HepG2 (cell line): ENCODE data around the gene APOL2.

Source experiments
- CHD2 ChIP-seq: IDR thresholded peaks from 2 replicates; pipeline ENCODE4 v1.6.1; 2011; ENCODE audit warnings: low read depth, low read length, improper control_type of control experiment
- CTCF ChIP-seq: sonication (generic); formaldehyde crosslinking; IDR thresholded peaks from 2 replicates; pipeline ENCODE4 v1.5.0; 2020; ENCODE audit warnings: mild to moderate bottlenecking, missing genetic modification reagents, moderate library complexity
- EP300 ChIP-seq, 3 experiments: sonication (generic) in 1 of 3; formaldehyde crosslinking in 1 of 3; IDR thresholded peaks; 2 replicates each; pipeline versions ENCODE4 v1.5.1 to v1.6.1; 2011 to 2020; ENCODE audit warnings: low read depth in 2 of 3, low read length in 2 of 3, borderline replicate concordance in 1 of 3, improper control_type of control experiment in 1 of 3, mild to moderate bottlenecking in 1 of 3, missing genetic modification reagents in 1 of 3, moderate library complexity in 1 of 3
- GMEB2 ChIP-seq: IDR thresholded peaks from 2 replicates; pipeline ENCODE4 v1.6.1; 2016; ENCODE audit warnings: missing biosample characterization, missing genetic modification reagents, low read depth
- HNF4A ChIP-seq: sonication (generic); formaldehyde crosslinking; IDR thresholded peaks from 2 replicates; pipeline ENCODE4 v1.4.0; 2020; ENCODE audit warnings: missing genetic modification reagents
- JUNB ChIP-seq: sonication (generic); formaldehyde crosslinking; IDR thresholded peaks from 2 replicates; pipeline ENCODE4 v1.8.0; 2022; ENCODE audit warnings: missing genetic modification reagents, mild to moderate bottlenecking, borderline replicate concordance
- JUND ChIP-seq: sonication (generic); formaldehyde crosslinking; IDR thresholded peaks from 2 replicates; pipeline ENCODE4 v1.8.0; 2022; ENCODE audit warnings: mild to moderate bottlenecking, missing genetic modification reagents
- KLF15 ChIP-seq: sonication (generic); formaldehyde crosslinking; IDR thresholded peaks from 2 replicates; pipeline ENCODE4 v1.8.1; 2023; ENCODE audit warnings: borderline replicate concordance, mild to moderate bottlenecking, inconsistent platforms, missing genetic modification reagents, mixed read lengths
- MLXIP ChIP-seq: sonication (generic); formaldehyde crosslinking; IDR thresholded peaks from 2 replicates; pipeline ENCODE4 v1.9.0; 2021; ENCODE audit warnings: missing genetic modification reagents, borderline replicate concordance
- SP1 ChIP-seq, 2 experiments: fragments of 450-650 bp in 1 of 2; sonication (generic) in 1 of 2; formaldehyde crosslinking in 1 of 2; IDR thresholded peaks; 2 replicates each; pipeline versions ENCODE4 v1.4.0 to v1.6.1; 2016 to 2020; ENCODE audit warnings: missing genetic modification reagents in 1 of 2
- ZNF234 ChIP-seq: sonication (generic); formaldehyde crosslinking; conservative IDR thresholded peaks from 2 replicates; pipeline ENCODE4 v1.5.1; 2020; ENCODE audit warnings: mild to moderate bottlenecking, missing genetic modification reagents
- ZNF430 ChIP-seq: sonication (generic); formaldehyde crosslinking; IDR thresholded peaks from 2 replicates; pipeline ENCODE4 v1.9.0; 2021; ENCODE audit warnings: mild to moderate bottlenecking, missing genetic modification reagents
- ZNF451 ChIP-seq: sonication (generic); formaldehyde crosslinking; IDR thresholded peaks from 2 replicates; pipeline ENCODE4 v1.5.0; 2020; ENCODE audit warnings: mild to moderate bottlenecking, missing genetic modification reagents
- ZNF670 ChIP-seq: sonication (generic); formaldehyde crosslinking; IDR thresholded peaks from 2 replicates; pipeline ENCODE4 v1.8.0; 2022; ENCODE audit warnings: mild to moderate bottlenecking, missing genetic modification reagents, borderline replicate concordance

GRCh38 chr22:36224245-36224644, 15.1 kb downstream of the APOL2 start:
- TF ChIP-seq CHD2: no peak
- no peak for TF ChIP-seq SP1 (IDR thresholded peaks at IDR 0.05)
- TF ChIP-seq SP1 (CRISPR knock-in tag; IDR thresholded peaks at IDR 0.05): no peak
- TF ChIP-seq ZNF670 (CRISPR knock-in tag): no peak
- no peak for TF ChIP-seq KLF15 (CRISPR knock-in tag)
- no peak for TF ChIP-seq ZNF234
- TF ChIP-seq JUND (CRISPR knock-in tag): no peak
- no peak for TF ChIP-seq ZNF451 (CRISPR knock-in tag)
- TF ChIP-seq MLXIP (CRISPR knock-in tag): no peak
- TF ChIP-seq ZNF430 (CRISPR knock-in tag): no peak
- no peak for TF ChIP-seq EP300 (IDR thresholded peaks at IDR 0.05; ENCODE audit: low read depth in 2 of 2, low read length in 2 of 2)
- TF ChIP-seq EP300 (CRISPR knock-in tag; IDR thresholded peaks at IDR 0.05; ENCODE audit: borderline replicate concordance): no peak
- TF ChIP-seq GMEB2 (CRISPR knock-in tag): no peak
- TF ChIP-seq JUNB: no peak
- no peak for TF ChIP-seq HNF4A (CRISPR knock-in tag)
- TF ChIP-seq CTCF (CRISPR knock-in tag): no peak
